ENCODE data around the gene ZNF514.

Gene ZNF514

GRCh38 chr2:95166065-95166763 lies 6.6 kb upstream of the ZNF514 start:
- H3K27ac ChIP-seq: peak overlapping the region; percentile 86
- TF ChIP-seq ZFX (IDR thresholded peaks at IDR 0.05; ENCODE audit: borderline replicate concordance) (no peak), CTCF (IDR thresholded peaks at IDR 0.05) (no peak)

DNA sequence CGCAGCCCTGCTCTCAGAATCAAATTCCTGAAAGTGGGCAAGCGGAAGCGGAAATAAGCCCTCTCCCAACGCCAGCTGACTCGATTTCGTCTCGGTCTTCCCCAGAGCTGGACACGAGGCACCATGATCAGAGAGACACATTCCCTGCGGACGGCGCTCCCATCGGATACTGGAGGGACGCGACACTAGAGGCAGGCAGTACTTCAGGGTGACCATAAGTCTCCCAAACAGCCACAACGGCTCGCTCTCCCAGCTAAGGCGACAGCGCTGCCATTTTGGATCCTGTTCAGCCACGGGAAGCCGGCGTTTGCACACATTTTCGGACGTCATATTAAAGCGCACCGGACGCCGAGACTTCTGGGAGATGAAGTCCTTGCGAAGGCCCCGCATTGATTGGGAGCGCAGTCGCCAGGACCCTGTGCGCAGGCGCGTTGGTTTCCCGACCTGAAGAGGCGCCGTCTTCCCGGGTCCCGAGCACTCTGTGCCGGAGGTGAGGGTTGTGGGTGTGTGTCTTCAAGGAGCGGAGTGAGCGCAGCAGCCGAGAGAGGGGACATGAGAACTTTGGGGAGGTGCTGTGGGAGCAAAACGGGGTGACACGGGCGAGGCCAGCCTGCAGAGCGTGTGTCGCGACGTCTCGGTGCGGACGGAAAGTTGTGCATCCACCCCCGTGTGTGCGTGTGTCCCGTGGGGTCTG lies 5.9 kb upstream of the ZNF514 start, which contains the start of gene ZNF2:
ZNF2 (plus strand) TSS at position 439 of the 694 bp plus-strand sequence. CDS start 10,418 bp downstream, outside the sequence.
- TF ChIP-seq CTCF (IDR thresholded peaks at IDR 0.05): peak; percentile 23; the same call in 1 of the 2 replicates
- TF ChIP-seq ZFX (IDR thresholded peaks at IDR 0.05; ENCODE audit: borderline replicate concordance): no peak

GRCh38 chr2:95165030-95165370 lies 5.4 kb upstream of the ZNF514 start:
- peak overlapping the region; percentile 86 for H3K27ac ChIP-seq
- no peak for TF ChIP-seq ZFX (IDR thresholded peaks at IDR 0.05; ENCODE audit: borderline replicate concordance)
- no peak for TF ChIP-seq CTCF (IDR thresholded peaks at IDR 0.05)

More for the DNA sequence above, 5.9 kb upstream of the ZNF514 start, which contains the start of gene ZNF2:
- peak within 1 kb of the TSS; percentile 86 for H3K27ac ChIP-seq

GRCh38 chr2:95158891-95159619 lies 593 bp downstream of the ZNF514 start:
- TF ChIP-seq CTCF (IDR thresholded peaks at IDR 0.05) (no peak), ZFX (IDR thresholded peaks at IDR 0.05; ENCODE audit: borderline replicate concordance) (no peak)
- 0 out of 2 replicates have a peak overlapping the region, but pooled peaks have one; percentile 23 for H3K27ac ChIP-seq

GRCh38 chr2:95158441-95158840 lies 1.2 kb downstream of the ZNF514 start:
- TF ChIP-seq CTCF (IDR thresholded peaks at IDR 0.05): no peak
- TF ChIP-seq ZFX (IDR thresholded peaks at IDR 0.05; ENCODE audit: borderline replicate concordance): no peak
- no peak overlapping the region for H3K27ac ChIP-seq

- TF ChIP-seq ZFX (IDR thresholded peaks at IDR 0.05; ENCODE audit: borderline replicate concordance) (no peak), CTCF (IDR thresholded peaks at IDR 0.05) (no peak)
- no peak overlapping the region for H3K27ac ChIP-seq
Measured at GRCh38 chr2:95149397-95149984, 10.2 kb downstream of the ZNF514 start.

Data from 22Rv1 (cell line).